HepG2 (cell line): ENCODE results near the gene GABBR2. TPM values are rescaled to one million over a fixed set of nuclear protein-coding genes. Genes with fewer than 3 reads are reported as not detected.

Experiments used
- ATAC-seq: fragments of 200-7000 bp; cut with Tn5 transposase; 3 replicates; pipeline ENCODE4 v1.9.1; 2020; ENCODE audit warnings: mild to moderate bottlenecking, moderate library complexity
- BruUV-seq: library from RNA; stranded (reverse); fragments of 400-500 nt; replicated peaks from 2 replicates; lab custom pipeline; 2021; lab: Mats Ljungman, UMichigan
- CTCF ChIA-PET: fragments of 300-600 bp; formaldehyde crosslinking; extraction: SDS; loops from one replicate; lab custom pipeline; 2021; ENCODE audit warnings: low total read pairs, inconsistent platforms, low intra/inter-chr PET ratio; lab: Yijun Ruan, JAX
- POLR2A ChIA-PET: fragments of 350-600 bp; sonication (Branson Sonifier 250); formaldehyde crosslinking; loops from one replicate; lab custom pipeline; 2020; ENCODE audit warnings: antibody characterized with exemption, inconsistent platforms; lab: Yijun Ruan, JAX
- DNase-seq: peaks from one replicate; pipeline ENCODE4 v3.0.0-alpha.2; 2015; ENCODE audit warnings: low spot score
- FAIRE-seq: peaks from 3 replicates; lab custom pipeline; 2011; peaks lifted over from hg19 to GRCh38; lab: Jason Lieb, UNC
- H2AFZ ChIP-seq: one replicate; pipeline ENCODE4 v1.6.1; 2011; ENCODE audit warnings: low read length, inconsistent platforms
- H3K27ac ChIP-seq: fragments of 300-600 bp; 3 replicates; pipeline ENCODE4 v1.8.0; 2011; ENCODE audit warnings: mixed run types, mild to moderate bottlenecking, mixed read lengths, low read length, inconsistent platforms; ENCODE audit not compliant: insufficient read depth; ENCODE audit errors: extremely low read length
- H3K27me3 ChIP-seq, 2 experiments: fragments of 200-600 bp in 1 of 2; 2 replicates in 1 of 2; 3 replicates in 1 of 2; pipeline versions ENCODE4 v1.6.0 to v1.8.0; 2011; ENCODE audit warnings: low read length in 2 of 2, mild to moderate bottlenecking in 2 of 2, moderate library complexity in 2 of 2, inconsistent platforms in 1 of 2; ENCODE audit not compliant: insufficient read depth in 2 of 2, control insufficient read depth in 1 of 2
- H3K36me3 ChIP-seq, 2 experiments: fragments of 200-600 bp in 1 of 2; replicated peaks in 1 of 2; 2 replicates in 1 of 2; 3 replicates in 1 of 2; pipeline versions ENCODE4 v1.5.1 to v1.8.0; 2011; ENCODE audit warnings: low read length in 2 of 2, inconsistent platforms in 1 of 2; ENCODE audit not compliant: insufficient read depth in 2 of 2, control insufficient read depth in 1 of 2
- H3K4me1 ChIP-seq: 2 replicates; pipeline ENCODE4 v1.5.1; 2012; ENCODE audit warnings: low read length, inconsistent platforms; ENCODE audit not compliant: insufficient read depth
- H3K4me2 ChIP-seq: 2 replicates; pipeline ENCODE4 v1.6.0; 2011; ENCODE audit warnings: low read depth, low read length, inconsistent platforms
- H3K4me3 ChIP-seq, 3 experiments: fragments of 200-600 bp in 1 of 3; sonication (generic), shearing (Covaris generic) in 1 of 3; replicated peaks in 1 of 3; 2 replicates each; pipeline ENCODE4 v1.5.1; 2011 to 2016; ENCODE audit warnings: low read length in 3 of 3, inconsistent platforms in 2 of 3, low read depth in 2 of 3, mild to moderate bottlenecking in 2 of 3, control low read depth in 1 of 3, mixed read lengths in 1 of 3; ENCODE audit not compliant: insufficient read depth in 1 of 3
- H3K79me2 ChIP-seq: one replicate; pipeline ENCODE4 v1.6.1; 2011; ENCODE audit warnings: low read length, inconsistent platforms; ENCODE audit not compliant: insufficient read depth
- H3K9ac ChIP-seq: 2 replicates; pipeline ENCODE4 v1.6.0; 2011; ENCODE audit warnings: mild to moderate bottlenecking, low read depth, low read length, inconsistent platforms; ENCODE audit not compliant: insufficient read depth
- H3K9me3 ChIP-seq: 2 replicates; pipeline ENCODE4 v1.5.1; 2012; ENCODE audit warnings: mild to moderate bottlenecking, low read length
- H4K20me1 ChIP-seq: 2 replicates; pipeline ENCODE4 v1.6.0; 2011; ENCODE audit warnings: inconsistent platforms, mild to moderate bottlenecking, low read length, moderate library complexity; ENCODE audit not compliant: insufficient read depth
- KLF11 ChIP-seq: IDR thresholded peaks from 2 replicates; pipeline ENCODE4 v1.6.1; 2016; ENCODE audit warnings: missing compliant biosample characterization
- MIER2 ChIP-seq: IDR thresholded peaks from 2 replicates; pipeline ENCODE4 v1.6.1; 2016; ENCODE audit warnings: missing biosample characterization, missing genetic modification reagents
- MLX ChIP-seq: IDR thresholded peaks from 2 replicates; pipeline ENCODE4 v1.6.1; 2016
- NFKBIZ ChIP-seq: IDR thresholded peaks from 2 replicates; pipeline ENCODE4 v1.6.1; 2018; ENCODE audit warnings: missing genetic modification reagents, missing compliant biosample characterization
- REXO4 ChIP-seq: sonication (generic); formaldehyde crosslinking; IDR thresholded peaks from 2 replicates; pipeline ENCODE4 v1.8.0; 2022; ENCODE audit warnings: missing genetic modification reagents, mild to moderate bottlenecking, borderline replicate concordance
- RORA ChIP-seq: sonication (generic); formaldehyde crosslinking; IDR thresholded peaks from 2 replicates; pipeline ENCODE4 v1.5.0; 2020; ENCODE audit warnings: mild to moderate bottlenecking, missing genetic modification reagents, moderate library complexity
- SMAD3 ChIP-seq: sonication (generic); formaldehyde crosslinking; IDR thresholded peaks from 2 replicates; pipeline ENCODE4 v1.4.0; 2020; ENCODE audit warnings: missing genetic modification reagents
- ZNF160 ChIP-seq: sonication (generic); formaldehyde crosslinking; IDR thresholded peaks from 2 replicates; pipeline ENCODE4 v1.8.0; 2022; ENCODE audit warnings: mild to moderate bottlenecking, inconsistent platforms, missing genetic modification reagents
- ZNF367 ChIP-seq: sonication (generic); formaldehyde crosslinking; IDR thresholded peaks from 2 replicates; pipeline ENCODE4 v1.4.0; 2020; ENCODE audit warnings: missing genetic modification reagents, borderline replicate concordance
- ZNF496 ChIP-seq: sonication (generic); formaldehyde crosslinking; IDR thresholded peaks from 2 replicates; pipeline ENCODE4 v1.8.1; 2023; ENCODE audit warnings: mild to moderate bottlenecking, moderate library complexity, missing genetic modification reagents; ENCODE audit not compliant: insufficient replicate concordance
- ZNF615 ChIP-seq: sonication (generic); formaldehyde crosslinking; IDR thresholded peaks from 2 replicates; pipeline ENCODE4 v1.5.0; 2020; ENCODE audit warnings: mild to moderate bottlenecking, missing genetic modification reagents, borderline replicate concordance
- ZSCAN21 ChIP-seq: sonication (generic); formaldehyde crosslinking; IDR thresholded peaks from 2 replicates; pipeline ENCODE4 v1.8.0; 2022; ENCODE audit warnings: mild to moderate bottlenecking, missing genetic modification reagents, moderate library complexity, borderline replicate concordance
- in situ Hi-C: cut with HindIII; loops from 2 replicates; pipeline ENCODE4 v1.10.0; 2017; ENCODE audit warnings: low pct_unique_long_range_greater_than_20kb; ENCODE audit not compliant: extremely low pct_ligation_motif_present
- intact Hi-C: fragments of 100-400 bp; cut with micrococcal nuclease; formaldehyde crosslinking; loops from one replicate; pipeline ENCODE4 v1.10.0; 2022; ENCODE audit not compliant: unreplicated experiment
- polyA plus RNA-seq, 8 experiments: library from polyadenylated mRNA; depleted of rRNA in 3 of 8; stranded (reverse) in 7 of 8; unstranded in 1 of 8; fragments of >200 nt; fragmentation: Illumina TruSeq in 4 of 8; extraction: Trizol in 4 of 8; gene quantifications; 2 replicates each; pipeline versions ENCODE4 v1.2.1 to v1.2.3, GENCODE V29; 2011 to 2016; ENCODE audit warnings: low read depth in 4 of 8, missing spikeins in 1 of 8, mixed read lengths in 1 of 8; ENCODE audit not compliant: insufficient read depth in 1 of 8
- total RNA-seq, 5 experiments: library from RNA; depleted of rRNA; stranded (reverse); fragments of >200 nt; fragmentation: Illumina TruSeq; extraction: Trizol; gene quantifications; 2 replicates each; pipeline ENCODE4 v1.2.3, GENCODE V29; 2016; ENCODE audit warnings: low read depth in 1 of 5
- TF ChIP-seq, protein P1 (sequence below): sonication (generic); formaldehyde crosslinking; conservative IDR thresholded peaks from 2 replicates; pipeline ENCODE4 v1.4.0; 2020; ENCODE audit warnings: mild to moderate bottlenecking, missing genetic modification reagents, moderate library complexity
- TF ChIP-seq, protein P2 (sequence below): IDR thresholded peaks from 2 replicates; pipeline ENCODE4 v1.6.1; 2018; ENCODE audit warnings: missing genetic modification reagents, mild to moderate bottlenecking, missing compliant biosample characterization
- TF ChIP-seq, protein P3 (sequence below): sonication (generic); formaldehyde crosslinking; IDR thresholded peaks from 2 replicates; pipeline ENCODE4 v1.8.0; 2022; ENCODE audit warnings: missing genetic modification reagents, mild to moderate bottlenecking, moderate library complexity, borderline replicate concordance

GABBR2 gene
- total and polyA plus RNA-seq, 2 of the 13 experiments (the other 11 are each of a cell fraction or from before 2014, with no cell fraction given), result 0.02 TPM; not detected in 1

- no peak for FAIRE-seq
- Histone ChIP-seq H3K9me3 (no peaks in the 10 kb centered on the region), H3K4me2 (no peak overlapping the region), H3K27ac (no peak overlapping the region), H4K20me1 (no peaks in the 10 kb centered on the region), H3K79me2 (no peaks in the 10 kb centered on the region), H2AFZ (no peak overlapping the region), H3K27me3 (peaks cover 0 to 28% of the 10 kb centered on the region in 2 experiments; a peak in 3 of 5 replicates), H3K36me3 (no peaks in the 10 kb centered on the region), H3K4me1 (no peaks in the 10 kb centered on the region), H3K9ac (no peak overlapping the region), H3K4me3 (no peak overlapping the region)
- TF ChIP-seq MLX (CRISPR knock-in tag), result no peak
- no peak for TF ChIP-seq ZNF367 (CRISPR knock-in tag)
- TF ChIP-seq SMAD3 (CRISPR knock-in tag), result no peak
- TF ChIP-seq, protein P1, sequence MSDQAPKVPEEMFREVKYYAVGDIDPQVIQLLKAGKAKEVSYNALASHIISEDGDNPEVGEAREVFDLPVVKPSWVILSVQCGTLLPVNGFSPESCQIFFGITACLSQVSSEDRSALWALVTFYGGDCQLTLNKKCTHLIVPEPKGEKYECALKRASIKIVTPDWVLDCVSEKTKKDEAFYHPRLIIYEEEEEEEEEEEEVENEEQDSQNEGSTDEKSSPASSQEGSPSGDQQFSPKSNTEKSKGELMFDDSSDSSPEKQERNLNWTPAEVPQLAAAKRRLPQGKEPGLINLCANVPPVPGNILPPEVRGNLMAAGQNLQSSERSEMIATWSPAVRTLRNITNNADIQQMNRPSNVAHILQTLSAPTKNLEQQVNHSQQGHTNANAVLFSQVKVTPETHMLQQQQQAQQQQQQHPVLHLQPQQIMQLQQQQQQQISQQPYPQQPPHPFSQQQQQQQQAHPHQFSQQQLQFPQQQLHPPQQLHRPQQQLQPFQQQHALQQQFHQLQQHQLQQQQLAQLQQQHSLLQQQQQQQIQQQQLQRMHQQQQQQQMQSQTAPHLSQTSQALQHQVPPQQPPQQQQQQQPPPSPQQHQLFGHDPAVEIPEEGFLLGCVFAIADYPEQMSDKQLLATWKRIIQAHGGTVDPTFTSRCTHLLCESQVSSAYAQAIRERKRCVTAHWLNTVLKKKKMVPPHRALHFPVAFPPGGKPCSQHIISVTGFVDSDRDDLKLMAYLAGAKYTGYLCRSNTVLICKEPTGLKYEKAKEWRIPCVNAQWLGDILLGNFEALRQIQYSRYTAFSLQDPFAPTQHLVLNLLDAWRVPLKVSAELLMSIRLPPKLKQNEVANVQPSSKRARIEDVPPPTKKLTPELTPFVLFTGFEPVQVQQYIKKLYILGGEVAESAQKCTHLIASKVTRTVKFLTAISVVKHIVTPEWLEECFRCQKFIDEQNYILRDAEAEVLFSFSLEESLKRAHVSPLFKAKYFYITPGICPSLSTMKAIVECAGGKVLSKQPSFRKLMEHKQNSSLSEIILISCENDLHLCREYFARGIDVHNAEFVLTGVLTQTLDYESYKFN (CRISPR knock-in tag), result no peak
- TF ChIP-seq, protein P2, sequence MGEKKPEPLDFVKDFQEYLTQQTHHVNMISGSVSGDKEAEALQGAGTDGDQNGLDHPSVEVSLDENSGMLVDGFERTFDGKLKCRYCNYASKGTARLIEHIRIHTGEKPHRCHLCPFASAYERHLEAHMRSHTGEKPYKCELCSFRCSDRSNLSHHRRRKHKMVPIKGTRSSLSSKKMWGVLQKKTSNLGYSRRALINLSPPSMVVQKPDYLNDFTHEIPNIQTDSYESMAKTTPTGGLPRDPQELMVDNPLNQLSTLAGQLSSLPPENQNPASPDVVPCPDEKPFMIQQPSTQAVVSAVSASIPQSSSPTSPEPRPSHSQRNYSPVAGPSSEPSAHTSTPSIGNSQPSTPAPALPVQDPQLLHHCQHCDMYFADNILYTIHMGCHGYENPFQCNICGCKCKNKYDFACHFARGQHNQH (CRISPR knock-in tag), result no peak
- TF ChIP-seq REXO4 (CRISPR knock-in tag), result no peak
- no peak for TF ChIP-seq RORA (CRISPR knock-in tag)
- no peak for TF ChIP-seq ZSCAN21 (CRISPR knock-in tag)
- no peak for TF ChIP-seq NFKBIZ
- no peak for TF ChIP-seq MIER2 (CRISPR knock-in tag)
- no peak for TF ChIP-seq KLF11 (CRISPR knock-in tag)
- no peak for TF ChIP-seq ZNF615 (CRISPR knock-in tag)
- TF ChIP-seq, protein P3, sequence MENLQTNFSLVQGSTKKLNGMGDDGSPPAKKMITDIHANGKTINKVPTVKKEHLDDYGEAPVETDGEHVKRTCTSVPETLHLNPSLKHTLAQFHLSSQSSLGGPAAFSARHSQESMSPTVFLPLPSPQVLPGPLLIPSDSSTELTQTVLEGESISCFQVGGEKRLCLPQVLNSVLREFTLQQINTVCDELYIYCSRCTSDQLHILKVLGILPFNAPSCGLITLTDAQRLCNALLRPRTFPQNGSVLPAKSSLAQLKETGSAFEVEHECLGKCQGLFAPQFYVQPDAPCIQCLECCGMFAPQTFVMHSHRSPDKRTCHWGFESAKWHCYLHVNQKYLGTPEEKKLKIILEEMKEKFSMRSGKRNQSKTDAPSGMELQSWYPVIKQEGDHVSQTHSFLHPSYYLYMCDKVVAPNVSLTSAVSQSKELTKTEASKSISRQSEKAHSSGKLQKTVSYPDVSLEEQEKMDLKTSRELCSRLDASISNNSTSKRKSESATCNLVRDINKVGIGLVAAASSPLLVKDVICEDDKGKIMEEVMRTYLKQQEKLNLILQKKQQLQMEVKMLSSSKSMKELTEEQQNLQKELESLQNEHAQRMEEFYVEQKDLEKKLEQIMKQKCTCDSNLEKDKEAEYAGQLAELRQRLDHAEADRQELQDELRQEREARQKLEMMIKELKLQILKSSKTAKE (CRISPR knock-in tag), result no peak
- no peak for TF ChIP-seq ZNF160 (CRISPR knock-in tag)
- TF ChIP-seq ZNF496 (CRISPR knock-in tag), result no peak
- ChIA-PET CTCF (no interaction called here), POLR2A (no interaction called here)
- no peak for ATAC-seq
- DNase-seq, result no peak
- no TSS peak for BruUV-seq
- in situ Hi-C loops, result no loop called here
- intact Hi-C loops, result no loop called here
Observed at GRCh38 chr9:98712987-98713386, 4.3 kb upstream of the GABBR2 start.
